Femur (tissue), 1 donor: ENCODE data around the gene FGF1.

ENCODE experiments used
- DNase-seq: peaks from one replicate; pipeline ENCODE4 v3.0.0-alpha.2; 2017

FGF1 gene

GRCh38 chr5:142696379-142696778 is 10.5 kb upstream of the FGF1 start:
- DNase-seq: no peak

- no peak for DNase-seq
Observed at GRCh38 chr5:142694092-142694856, 8.4 kb upstream of the FGF1 start.

DNA sequence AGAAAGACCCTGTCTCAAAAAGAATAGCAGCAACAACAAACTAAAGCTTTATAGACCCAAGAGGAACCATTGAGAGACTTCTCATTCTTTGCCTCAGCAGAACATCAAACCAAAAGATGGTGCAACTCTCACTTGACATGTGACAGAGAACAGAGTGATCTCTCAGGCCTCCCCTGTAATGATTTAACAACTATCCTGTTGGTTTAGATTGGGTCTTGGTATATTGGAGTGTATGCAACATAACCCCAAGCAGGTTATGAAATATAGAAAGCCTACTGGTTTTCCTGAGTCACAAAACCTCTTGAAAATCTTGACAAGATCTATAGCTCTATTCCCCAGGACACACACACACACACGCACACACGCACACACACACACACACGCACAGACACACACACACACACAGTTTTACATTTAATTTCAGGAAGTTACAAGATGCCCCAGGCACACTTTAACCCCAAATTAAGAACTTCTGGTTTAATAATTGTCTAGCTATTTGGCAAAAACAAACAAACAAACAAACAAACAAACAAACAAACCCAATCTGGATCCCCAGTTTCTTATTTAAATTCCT is 6.5 kb upstream of the FGF1 start:
- DNase-seq: no peak

- no peak for DNase-seq
Observed at GRCh38 chr5:142690667-142691066, 4.8 kb upstream of the FGF1 start.

DNA sequence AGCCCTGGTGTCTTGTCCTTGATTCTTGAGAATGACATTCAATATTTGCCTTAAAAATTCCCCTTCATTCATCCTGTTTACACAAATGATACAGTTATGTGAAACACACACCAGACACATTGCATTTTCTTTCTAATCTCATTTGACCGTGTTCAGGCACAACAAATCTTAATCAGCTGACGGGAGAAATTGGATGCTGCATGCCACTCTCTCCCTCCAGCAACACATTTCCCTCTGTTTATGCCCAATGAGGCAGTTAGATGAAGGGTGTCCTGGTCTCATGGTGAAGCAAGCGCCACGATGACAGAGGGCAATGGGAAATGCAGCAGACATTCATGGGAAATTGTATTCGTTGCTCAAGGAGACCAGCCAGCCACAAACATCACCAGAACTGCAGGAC is 3.2 kb upstream of the FGF1 start:
- DNase-seq: no peak

- no peak for DNase-seq
Observed at GRCh38 chr5:142688281-142688989, 2.5 kb upstream of the FGF1 start.

- no peak for DNase-seq
Observed at GRCh38 chr5:142686968-142687367, 1.1 kb upstream of the FGF1 start.

- peak; percentile 64 for DNase-seq
Observed at GRCh38 chr5:142686210-142686734, 382 bp upstream of the FGF1 start.

DNA sequence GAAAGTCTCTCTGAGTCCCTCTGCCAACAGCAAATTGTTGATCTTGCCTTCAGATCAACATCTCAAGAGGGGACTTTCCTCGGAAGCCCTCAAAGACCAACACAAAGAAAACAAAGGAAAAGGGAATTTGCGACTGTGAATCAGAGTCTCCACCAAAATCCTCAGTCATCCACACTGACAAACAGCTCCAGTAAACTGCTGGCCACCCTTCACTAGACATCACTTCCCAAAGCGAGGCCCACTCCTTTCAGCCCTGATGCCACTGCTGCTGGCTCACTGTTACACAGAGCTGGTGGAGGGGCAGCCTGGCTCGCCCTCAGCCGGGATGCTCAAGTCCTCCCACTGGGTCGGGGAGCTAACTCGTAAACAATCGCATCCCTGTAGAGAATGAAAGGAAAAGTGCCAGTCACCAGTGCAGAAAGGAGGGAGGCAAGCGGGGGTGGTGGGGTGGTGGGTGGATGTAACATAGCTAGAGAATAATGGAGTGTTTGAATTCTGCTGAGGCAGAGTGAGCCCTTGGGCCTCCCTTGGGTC is 1.3 kb downstream of the FGF1 start:
- peak; percentile 35 for DNase-seq

DNA sequence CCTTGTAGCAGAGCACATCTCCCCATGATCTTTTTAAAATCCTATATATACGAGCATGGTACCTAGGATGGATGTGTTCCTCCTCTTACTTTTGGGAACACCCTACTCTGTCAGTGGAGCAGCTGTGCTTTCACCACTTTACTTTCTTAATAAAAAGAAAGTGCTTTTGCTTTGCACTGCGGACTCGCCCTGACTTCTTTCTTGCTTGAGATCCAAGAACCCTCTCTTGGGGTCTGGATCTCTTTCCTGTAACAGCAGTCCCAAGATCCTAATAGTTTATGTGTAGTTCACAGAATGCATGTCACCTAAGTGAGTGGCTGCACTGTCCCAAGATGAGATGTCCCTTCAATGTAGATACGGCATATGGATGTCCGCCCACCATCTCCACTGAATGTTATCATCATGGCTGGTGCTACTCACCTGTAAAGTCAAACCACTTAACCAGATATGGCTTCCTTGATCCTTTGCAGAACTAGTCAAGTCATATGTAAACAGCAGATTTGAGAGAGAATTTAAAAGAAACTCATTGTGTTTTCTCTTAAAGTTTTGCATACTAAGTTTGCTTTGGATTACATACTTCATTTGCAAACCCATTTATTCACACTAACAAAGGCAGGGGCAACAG is 1.9 kb downstream of the FGF1 start:
- DNase-seq: no peak

DNA sequence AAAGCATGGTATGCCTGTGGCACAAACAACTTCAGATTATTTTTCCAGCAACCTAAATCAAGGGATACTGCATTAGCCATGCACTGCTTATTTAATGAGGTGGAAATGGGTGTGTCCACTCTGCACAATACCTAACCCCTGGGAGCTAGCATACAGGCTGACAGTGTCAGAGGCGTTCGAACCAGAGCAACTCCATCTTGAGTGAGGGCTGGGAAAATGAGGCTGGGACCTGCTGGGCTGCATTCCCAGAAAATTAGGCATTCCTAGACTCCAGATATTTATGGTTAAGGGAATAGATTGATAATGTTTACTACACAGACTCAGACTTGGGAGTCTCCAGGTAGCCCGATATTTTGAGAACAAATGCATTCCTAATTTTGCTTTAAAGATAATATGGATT is 2.8 kb downstream of the FGF1 start:
- no peak for DNase-seq

GRCh38 chr5:142680605-142681259 is 5.2 kb downstream of the FGF1 start:
- no peak for DNase-seq

DNA sequence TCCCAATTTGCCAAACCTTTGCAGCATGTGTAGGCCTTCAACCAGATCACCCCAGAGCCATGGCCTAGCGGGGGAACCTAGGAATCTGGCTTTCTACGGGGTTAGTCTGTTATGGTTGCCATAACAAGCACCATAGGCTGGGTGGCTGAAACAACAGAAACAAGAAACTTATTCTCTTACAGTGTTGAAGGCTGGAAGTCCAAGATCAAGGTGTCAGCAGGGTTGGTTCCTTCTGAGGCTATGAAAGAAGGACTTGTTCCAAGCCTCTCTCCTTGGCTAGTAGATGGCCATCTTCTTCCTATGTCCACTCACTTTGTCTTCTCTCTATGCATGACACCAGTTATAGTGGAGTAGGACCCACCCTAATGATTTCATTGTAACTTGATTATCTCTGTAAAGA is 6.1 kb downstream of the FGF1 start:
- no peak for DNase-seq

DNA sequence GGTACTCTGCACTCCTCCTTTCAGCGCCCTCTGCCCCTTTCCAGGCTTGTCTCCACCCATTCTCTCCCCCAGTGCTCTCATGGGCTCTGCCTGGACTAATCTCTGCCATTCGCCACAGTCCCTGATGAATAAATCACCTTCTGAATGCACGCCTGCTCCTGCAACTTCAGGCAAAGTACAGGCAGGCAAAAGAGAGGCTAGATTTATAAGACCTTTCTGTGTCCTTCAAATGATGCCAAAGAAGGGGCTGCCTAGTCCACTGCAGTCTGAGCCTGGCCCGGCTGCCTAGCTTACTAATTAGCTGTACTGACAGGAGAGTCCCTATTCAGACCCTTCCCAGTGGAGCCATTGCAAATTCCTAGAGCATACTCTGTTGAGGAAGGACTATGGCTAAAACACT is 7.4 kb downstream of the FGF1 start:
- no peak for DNase-seq

- no peak for DNase-seq
Observed at GRCh38 chr5:142677198-142677597, 8.7 kb downstream of the FGF1 start.

DNA sequence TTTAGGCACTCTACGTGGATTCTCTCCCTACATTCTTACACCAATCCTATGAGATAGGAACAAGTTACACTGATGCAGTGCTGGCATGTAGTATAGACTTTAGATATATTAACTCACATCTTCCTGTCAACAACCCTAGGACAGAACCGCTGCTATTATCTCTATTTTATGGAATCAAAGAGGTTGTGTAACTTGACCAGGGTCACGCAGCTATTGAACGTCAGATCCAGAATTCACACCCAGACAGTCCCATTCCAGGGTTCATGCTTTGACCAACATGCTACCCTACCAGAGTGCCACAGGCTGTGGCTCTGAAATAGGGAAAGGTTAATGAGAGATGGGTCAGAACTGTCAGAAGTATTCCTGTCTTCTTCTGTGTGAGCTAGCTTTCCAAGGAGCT is 9.6 kb downstream of the FGF1 start:
- no peak for DNase-seq

- DNase-seq: peak; percentile 89
Observed at GRCh38 chr5:142674531-142675469, 11.1 kb downstream of the FGF1 start.

GRCh38 chr5:142671801-142672200 is 14.1 kb downstream of the FGF1 start:
- DNase-seq: no peak

GRCh38 chr5:142671266-142671665 is 14.6 kb downstream of the FGF1 start:
- no peak for DNase-seq

DNA sequence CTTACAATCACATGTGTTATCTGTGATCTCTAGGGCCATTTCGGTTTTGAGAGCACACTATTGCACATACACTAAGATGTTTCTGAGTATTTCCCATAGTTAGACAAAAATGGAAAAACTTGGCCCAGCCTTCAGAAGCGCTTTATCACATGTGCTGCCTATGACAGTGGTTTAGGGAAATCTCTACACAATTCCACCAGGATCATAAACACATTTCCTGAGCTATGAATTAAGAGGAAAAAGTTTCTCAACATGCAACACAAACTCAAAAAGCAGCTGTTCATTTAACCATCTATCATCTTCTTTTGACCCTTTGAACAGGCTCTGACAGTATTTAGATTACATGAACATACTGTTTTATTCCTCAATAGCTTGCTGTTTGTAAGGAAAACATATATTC is 15.1 kb downstream of the FGF1 start:
- peak; percentile 58 for DNase-seq

DNA sequence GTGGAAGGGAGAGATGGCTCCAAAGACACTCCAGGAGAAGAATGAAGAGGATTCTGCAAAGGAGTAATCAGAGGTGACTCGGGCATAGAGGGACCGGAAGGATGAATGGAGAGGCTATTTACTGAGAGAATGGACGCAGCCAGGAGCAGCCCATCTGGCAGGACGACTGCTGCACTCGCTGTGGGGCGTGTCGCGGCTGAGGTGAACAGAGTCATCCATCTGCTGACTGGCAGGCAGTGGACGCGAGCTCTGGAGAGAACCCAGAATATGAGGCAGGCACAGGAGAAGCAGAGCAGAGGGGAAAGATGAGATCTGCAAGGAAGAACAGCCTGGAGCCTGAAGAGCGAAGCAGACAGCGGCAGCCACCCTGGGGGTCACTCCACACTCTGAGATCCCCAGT is 16.4 kb downstream of the FGF1 start:
- no peak for DNase-seq

- DNase-seq: no peak
Observed at GRCh38 chr5:142668336-142668735, 17.6 kb downstream of the FGF1 start.
